Brain microvascular endothelial cell (primary cell): Measurements from ENCODE around the gene KATNB1.

ENCODE experiments used
- DNase-seq: peaks from one replicate; pipeline ENCODE4 v3.0.0-alpha.2; 2020
- H3K27ac ChIP-seq: fragments of 250-450 bp; sonication (Bioruptor Pico); 2 replicates; pipeline ENCODE4 v1.5.1; 2020; ENCODE audit warnings: mild to moderate bottlenecking, moderate library complexity
- H3K27me3 ChIP-seq: fragments of 250-450 bp; sonication (Bioruptor Pico); replicated peaks from 2 replicates; pipeline ENCODE4 v1.5.1; 2020; ENCODE audit warnings: mild to moderate bottlenecking
- H3K36me3 ChIP-seq: fragments of 250-450 bp; sonication (Bioruptor Pico); replicated peaks from 2 replicates; pipeline ENCODE4 v1.5.1; 2020; ENCODE audit warnings: mild to moderate bottlenecking
- H3K4me3 ChIP-seq: 2 replicates; pipeline ENCODE4 v1.5.1; 2011; ENCODE audit warnings: low read depth, mild to moderate bottlenecking, control low read depth, low read length, moderate library complexity
- CTCF ChIP-seq: IDR thresholded peaks from 2 replicates; pipeline ENCODE4 v1.5.1; 2011; ENCODE audit warnings: low read depth, mild to moderate bottlenecking, moderate library complexity, low read length, control low read depth, inconsistent platforms; ENCODE audit errors: missing control alignments
- in situ Hi-C: cut with HindIII; loops from 2 replicates; pipeline ENCODE4 v1.10.0; 2017; ENCODE audit warnings: low sequenced_read_pairs, low pct_ligation_motif_present

Gene KATNB1

GRCh38 chr16:57761957-57762356 is 26.4 kb downstream of the KATNB1 start:
- no peak for DNase-seq
- H3K4me3 ChIP-seq, result no peak overlapping the region
- in situ Hi-C loops, result no loop called here
- H3K27me3 ChIP-seq, result no peaks in the 10 kb centered on the region
- peaks cover 55% of the 10 kb centered on the region for H3K36me3 ChIP-seq
- TF ChIP-seq CTCF, result no peak
- no peak overlapping the region for H3K27ac ChIP-seq

- no peak overlapping the region for H3K4me3 ChIP-seq
- no peak for DNase-seq
- H3K36me3 ChIP-seq, result peaks cover 58% of the 10 kb centered on the region
- in situ Hi-C loops, result no loop called here
- TF ChIP-seq CTCF, result no peak
- H3K27me3 ChIP-seq, result no peaks in the 10 kb centered on the region
- no peak overlapping the region for H3K27ac ChIP-seq
Measured at GRCh38 chr16:57762365-57763040, 26.9 kb downstream of the KATNB1 start.

GRCh38 chr16:57763285-57764005 is 27.9 kb downstream of the KATNB1 start:
- DNase-seq, result no peak
- in situ Hi-C loops, result no loop called here
- Histone ChIP-seq H3K27ac (no peak overlapping the region), H3K27me3 (no peaks in the 10 kb centered on the region), H3K36me3 (peaks cover 64% of the 10 kb centered on the region), H3K4me3 (no peak overlapping the region)
- no peak for TF ChIP-seq CTCF

- DNase-seq, result no peak
- Histone ChIP-seq H3K36me3 (peaks cover 68% of the 10 kb centered on the region), H3K27ac (no peak overlapping the region), H3K27me3 (no peaks in the 10 kb centered on the region), H3K4me3 (no peak overlapping the region)
- no peak for TF ChIP-seq CTCF
- in situ Hi-C loops, result no loop called here
Measured at GRCh38 chr16:57764006-57764340, 28.4 kb downstream of the KATNB1 start.

- Histone ChIP-seq H3K27ac (peak overlapping the region; percentile 71), H3K27me3 (no peaks in the 10 kb centered on the region), H3K4me3 (no peak overlapping the region), H3K36me3 (peaks cover 68% of the 10 kb centered on the region)
- in situ Hi-C loops, result no loop called here
- TF ChIP-seq CTCF, result no peak
- DNase-seq, result peak; percentile 79
Measured at GRCh38 chr16:57764341-57765159, 29.0 kb downstream of the KATNB1 start.
